Smooth muscle cell of the coronary artery (primary cell): ENCODE results near the gene MCOLN2. TPM values are rescaled to one million over a fixed set of nuclear protein-coding genes. Genes with fewer than 3 reads are reported as not detected.

Experiments used
- total RNA-seq: library from RNA; depleted of rRNA; stranded (reverse); fragments of >200 nt; gene quantifications from 2 replicates; pipeline ENCODE4 v1.2.3, GENCODE V29; 2014; ENCODE audit warnings: low replicate concordance

The MCOLN2 gene
- total RNA-seq, result under 0.01 and 0.59 TPM in 2 replicates

GRCh38 chr1:84996846-84997666, at the start of gene MCOLN2:
TSS of gene MCOLN2 (minus strand) at chr1:84997113. CDS start at chr1:84996872, 241 bp downstream.

DNA sequence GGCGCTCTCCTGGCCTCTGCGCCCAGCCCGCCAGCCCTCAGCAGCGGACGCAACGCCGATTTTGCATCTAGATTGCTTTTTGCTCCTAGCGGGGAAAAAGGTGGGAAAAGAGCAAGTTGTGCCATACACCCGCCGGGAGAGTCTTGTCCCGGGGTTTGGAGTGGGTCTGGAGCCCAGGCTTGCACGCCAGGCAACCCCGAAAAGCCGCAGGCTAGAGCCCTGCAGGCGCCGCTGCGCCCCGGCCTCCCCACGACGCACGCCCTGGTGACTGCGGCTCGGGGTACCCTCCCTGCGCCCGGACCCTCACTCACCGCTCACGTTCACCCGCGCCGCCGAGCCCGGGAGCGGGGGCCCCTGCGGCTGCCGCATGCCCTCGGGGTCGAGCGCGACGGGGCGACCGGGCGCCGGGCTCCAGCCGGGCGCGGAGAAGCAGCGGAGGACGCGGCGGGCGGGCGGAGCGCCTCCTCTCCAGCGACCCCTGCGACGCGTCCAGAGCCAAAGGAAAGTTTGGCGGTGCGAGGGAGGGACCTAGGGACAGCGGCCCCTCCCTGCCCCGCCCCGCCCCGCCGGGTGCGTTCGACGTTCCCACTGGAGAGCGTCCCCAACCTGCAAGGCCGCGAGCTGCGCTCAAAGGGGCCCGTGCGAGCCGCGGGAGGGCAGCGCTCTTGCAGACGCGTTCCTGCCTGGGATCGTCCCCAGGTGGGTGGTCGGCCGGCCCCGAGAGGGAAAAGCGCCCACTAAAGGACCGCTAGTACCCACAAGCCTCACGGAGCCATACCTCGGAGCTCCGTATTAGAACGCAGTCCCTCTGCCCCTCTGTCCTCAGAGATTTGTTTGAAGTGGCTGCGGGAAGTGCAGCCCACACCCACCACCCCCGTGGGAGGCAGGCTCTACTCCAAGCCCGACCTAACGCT, 104.0 kb downstream of the MCOLN2 start, which contains the start of gene LPAR3:
Gene LPAR3 (minus strand): TSS at position 502 of the 914 bp plus-strand sequence. CDS start 27,086 bp downstream, outside the sequence.

Other genes with a start within 250 kb of the MCOLN2 start
- gene LPAR3, start 103.9 kb downstream of the MCOLN2 start, total RNA-seq, result 0.45 and 10.2 TPM in 2 replicates
- gene MCOLN3, start 51.4 kb upstream of the MCOLN2 start, total RNA-seq, result under 0.01 and 0.59 TPM in 2 replicates
- 1.2 and 3.3 TPM in 2 replicates for gene SYDE2, start 203.9 kb upstream of the MCOLN2 start, total RNA-seq